Natural killer cell (primary cell): ENCODE data around the gene RAB20. TPM values are rescaled to one million over a fixed set of nuclear protein-coding genes. Genes with fewer than 3 reads are reported as not detected.

Experiments used
- ATAC-seq, 3 donors: fragments of 150-1000 bp in 2 of 3; fragments of 200-7000 bp in 1 of 3; cut with Tn5 transposase; 1 replicate in 1 of 3; 2 replicates in 2 of 3; pipeline ENCODE4 v1.10.0; 2021; ENCODE audit warnings: mild to moderate bottlenecking in 2 of 3, moderate library complexity in 2 of 3
- DNase-seq, 2 donors: peaks; one replicate each; pipeline versions ENCODE4 v3.0.0 to v3.0.0-alpha.2; 2013 to 2021; ENCODE audit warnings: mixed read lengths in 1 of 2
- H3K27ac ChIP-seq: one replicate; pipeline ENCODE4 v1.5.1; 2013; ENCODE audit warnings: mild to moderate bottlenecking, low read length
- H3K27me3 ChIP-seq: one replicate; pipeline ENCODE4 v1.6.1; 2013; ENCODE audit warnings: low read length; ENCODE audit not compliant: control insufficient read depth, insufficient read depth
- H3K36me3 ChIP-seq: one replicate; pipeline ENCODE4 v1.6.1; 2013; ENCODE audit warnings: low read length; ENCODE audit not compliant: control insufficient read depth, insufficient read depth
- H3K4me1 ChIP-seq: one replicate; pipeline ENCODE4 v1.6.1; 2013; ENCODE audit warnings: low read length; ENCODE audit not compliant: control insufficient read depth, insufficient read depth
- H3K4me3 ChIP-seq: one replicate; pipeline ENCODE4 v1.5.1; 2013; ENCODE audit warnings: low read length
- H3K9me3 ChIP-seq: one replicate; pipeline ENCODE4 v1.6.1; 2013; ENCODE audit warnings: low read length; ENCODE audit not compliant: control insufficient read depth, insufficient read depth
- H3K27ac Mint-ChIP-seq, 2 donors: one replicate each; pipeline ENCODE4 v1.8.0; 2022; ENCODE audit warnings: mild to moderate bottlenecking in 2 of 2, mixed read lengths in 2 of 2, moderate library complexity in 1 of 2
- H3K27me3 Mint-ChIP-seq, 2 donors: one replicate each; pipeline ENCODE4 v1.8.0; 2022; ENCODE audit warnings: low read depth in 2 of 2, mixed read lengths in 2 of 2
- H3K36me3 Mint-ChIP-seq: one replicate; pipeline ENCODE4 v1.8.0; 2022; ENCODE audit warnings: mixed read lengths
- H3K4me1 Mint-ChIP-seq, 2 donors: one replicate each; pipeline ENCODE4 v1.8.0; 2022; ENCODE audit warnings: mixed read lengths in 2 of 2
- H3K4me3 Mint-ChIP-seq: one replicate; pipeline ENCODE4 v1.8.0; 2022; ENCODE audit warnings: mild to moderate bottlenecking, moderate library complexity, mixed read lengths
- H3K9me3 Mint-ChIP-seq, 2 donors: one replicate each; pipeline ENCODE4 v1.8.0; 2022; ENCODE audit warnings: mixed read lengths in 2 of 2
- CTCF ChIP-seq: fragments of 200-600 bp; IDR thresholded peaks from one replicate; pipeline ENCODE4 v1.8.0; 2022; ENCODE audit warnings: antibody characterized with exemption
- WGBS: methylation state at CpG from one replicate; pipeline ENCODE4 v1.1.7; 2013; ENCODE audit warnings: missing lambda C conversion rate; ENCODE audit not compliant: insufficient coverage; 5-methylcytosine and 5-hydroxymethylcytosine counted together
- intact Hi-C: fragments of 100-400 bp; cut with micrococcal nuclease; formaldehyde crosslinking; loops from one replicate; pipeline ENCODE4 v1.14.2; 2022
- total RNA-seq, 4 donors: library from RNA; stranded (reverse); fragments of 120-200 nt in 1 of 4; gene quantifications; one replicate each; pipeline versions ENCODE4 v1.2.3 to v1.2.4, GENCODE V29; 2013 to 2022

RAB20 gene
- total RNA-seq, 3 donors from 2014 or later (not counting 1 experiment from before 2014, with no cell fraction given), result 1.0 to 3.3 (median 1.2) TPM

DNA sequence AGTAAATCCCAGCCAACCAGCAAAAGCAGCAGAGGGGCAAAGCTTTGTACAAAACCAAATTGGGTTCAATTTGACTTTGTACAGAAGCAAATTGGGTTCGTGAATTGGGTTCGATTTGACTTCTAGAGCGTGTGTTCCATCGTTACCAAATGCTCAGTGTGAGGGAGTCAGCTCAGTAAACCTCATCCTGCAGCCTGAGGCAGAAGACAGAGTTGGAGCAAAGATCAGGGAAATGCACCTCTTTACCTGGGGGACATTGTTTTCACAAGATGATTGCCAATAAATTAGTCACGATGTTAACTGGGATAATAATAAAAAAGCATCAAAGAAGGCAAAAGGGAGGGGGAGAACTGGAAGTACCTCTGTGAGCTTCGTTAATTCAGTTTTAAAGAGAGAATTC, 1.5 kb downstream of the RAB20 start:
- Histone ChIP-seq H3K4me3 (no peak overlapping the region), H3K9me3 (no peaks in the 10 kb centered on the region), H3K36me3 (no peaks in the 10 kb centered on the region), H3K27ac (no peak overlapping the region), H3K4me1 (peaks cover 22% of the 10 kb centered on the region), H3K27me3 (peaks cover 4% of the 10 kb centered on the region)
- ATAC-seq (no peak), DNase-seq (no peak)
- Mint-ChIP-seq H3K4me1 (peaks cover 18 to 19% of the 10 kb centered on the region in 2 donors), H3K36me3 (no peaks in the 10 kb centered on the region), H3K27me3 (peaks cover 12% of the 10 kb centered on the region in 2 donors), H3K4me3 (peak overlapping the region; percentile 85), H3K27ac (no peak overlapping the region), H3K9me3 (no peaks in the 10 kb centered on the region)
- 96% methylated on average over 6 of the region's 6 CpGs for WGBS
- no peak for TF ChIP-seq CTCF
- intact Hi-C loops, result no loop called here

DNA sequence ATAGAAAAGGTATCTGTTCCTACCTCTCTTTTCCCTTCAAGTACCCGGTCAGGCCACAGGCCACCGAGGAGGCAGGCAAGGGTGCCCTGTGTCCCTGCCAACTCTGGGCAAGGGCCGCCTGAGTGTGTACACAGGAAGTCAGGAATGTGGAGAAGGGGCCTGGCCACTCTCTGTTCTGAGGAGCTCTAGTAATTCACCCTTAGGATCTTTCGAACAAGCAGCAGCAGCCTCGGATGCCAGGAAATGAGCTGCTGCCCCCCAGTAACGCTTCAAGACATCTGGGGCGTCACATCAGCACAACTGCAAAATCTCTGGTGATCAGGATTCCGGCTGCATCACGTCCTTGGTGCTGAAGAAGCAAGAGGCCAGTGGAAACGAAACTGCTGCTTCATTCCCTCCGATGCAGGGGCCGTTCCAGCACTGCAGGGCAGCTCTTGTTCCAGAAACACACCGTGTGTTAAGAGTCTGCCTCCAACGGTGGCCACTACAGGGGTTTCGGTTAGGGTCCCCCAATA, 2.0 kb downstream of the RAB20 start:
- Histone ChIP-seq H3K4me3 (no peak overlapping the region), H3K9me3 (no peaks in the 10 kb centered on the region), H3K36me3 (no peaks in the 10 kb centered on the region), H3K27me3 (peaks cover 4% of the 10 kb centered on the region), H3K4me1 (peaks cover 22% of the 10 kb centered on the region), H3K27ac (no peak overlapping the region)
- Mint-ChIP-seq H3K27me3 (peaks cover 7% of the 10 kb centered on the region in 2 donors), H3K9me3 (no peaks in the 10 kb centered on the region), H3K36me3 (no peaks in the 10 kb centered on the region), H3K4me1 (peaks cover 18 to 19% of the 10 kb centered on the region in 2 donors), H3K4me3 (peak overlapping the region; percentile 85), H3K27ac (no peak overlapping the region)
- no peak for TF ChIP-seq CTCF
- DNase-seq, result no peak
- 92% methylated on average over 15 of the region's 15 CpGs for WGBS
- ATAC-seq, result no peak
- intact Hi-C loops, result no loop called here

GRCh38 chr13:110557610-110558305, 3.8 kb downstream of the RAB20 start:
- WGBS, result 91% methylated on average over 23 of the region's 23 CpGs
- Mint-ChIP-seq H3K27ac (no peak overlapping the region), H3K4me3 (no peak overlapping the region), H3K9me3 (no peaks in the 10 kb centered on the region), H3K36me3 (no peaks in the 10 kb centered on the region), H3K4me1 (peaks cover 16 to 19% of the 10 kb centered on the region in 2 donors), H3K27me3 (no peaks in the 10 kb centered on the region)
- no peak for DNase-seq
- TF ChIP-seq CTCF, result no peak
- intact Hi-C loops, result no loop called here
- no peaks in the 10 kb centered on the region for H3K9me3 ChIP-seq
- H3K27ac ChIP-seq, result no peak overlapping the region
- H3K27me3 ChIP-seq, result peaks cover 2% of the 10 kb centered on the region
- ATAC-seq, result no peak
- H3K4me1 ChIP-seq, result peaks cover 20% of the 10 kb centered on the region
- H3K4me3 ChIP-seq, result no peak overlapping the region
- no peaks in the 10 kb centered on the region for H3K36me3 ChIP-seq
